Suprapubic skin (tissue), 4 donors: ENCODE measurements around the gene ITIH1. TPM values are rescaled to one million over a fixed set of nuclear protein-coding genes. Genes with fewer than 3 reads are reported as not detected.

Experiments used
- DNase-seq, 2 donors: peaks; one replicate each; pipeline ENCODE4 v3.0.0-alpha.2; 2019; ENCODE audit warnings: low spot score in 2 of 2
- H3K27ac ChIP-seq: fragments of 200-600 bp; sonication (generic); one replicate; pipeline ENCODE4 v1.5.1; 2019
- H3K27me3 ChIP-seq: fragments of 200-600 bp; sonication (generic); one replicate; pipeline ENCODE4 v1.5.1; 2019
- H3K36me3 ChIP-seq: fragments of 200-600 bp; sonication (generic); one replicate; pipeline ENCODE4 v1.5.1; 2019
- H3K4me1 ChIP-seq: fragments of 200-600 bp; sonication (generic); one replicate; pipeline ENCODE4 v1.5.1; 2019
- H3K4me3 ChIP-seq: fragments of 200-600 bp; sonication (generic); one replicate; pipeline ENCODE4 v1.5.1; 2019; ENCODE audit warnings: mild to moderate bottlenecking
- H3K9me3 ChIP-seq: fragments of 200-600 bp; sonication (generic); one replicate; pipeline ENCODE4 v1.5.1; 2019
- EP300 ChIP-seq: sonication (generic); formaldehyde crosslinking; IDR thresholded peaks from one replicate; pipeline ENCODE4 v1.6.1; 2017; ENCODE audit warnings: antibody characterized with exemption
- POLR2A ChIP-seq, 2 donors: fragments of 450-650 bp; IDR thresholded peaks; one replicate each; pipeline ENCODE4 v1.6.1; 2017; ENCODE audit warnings: antibody characterized with exemption in 2 of 2, mild to moderate bottlenecking in 2 of 2, moderate library complexity in 2 of 2
- POLR2AphosphoS5 ChIP-seq, 3 donors: sonication (generic); formaldehyde crosslinking; IDR thresholded peaks; one replicate each; pipeline ENCODE4 v1.6.1; 2017; ENCODE audit warnings: antibody characterized with exemption in 3 of 3
- WGBS: methylation state at CpG from one replicate; pipeline ENCODE4 v1.1.5; 2018; 5-methylcytosine and 5-hydroxymethylcytosine counted together
- total RNA-seq, 4 donors: library from RNA; depleted of rRNA; stranded (reverse); fragments of >200 nt; gene quantifications; one replicate each; pipeline ENCODE4 v1.1.0, GENCODE V29; 2016
- TF ChIP-seq, protein P1 (sequence below), 2 donors: fragments of 200-600 bp in 1 of 2; fragments of 450-650 bp in 1 of 2; sonication (generic) in 1 of 2; IDR thresholded peaks; one replicate each; pipeline ENCODE4 v1.5.1; 2016 to 2019; ENCODE audit warnings: antibody characterized with exemption in 2 of 2, mild to moderate bottlenecking in 1 of 2, moderate library complexity in 1 of 2

The ITIH1 gene
- total RNA-seq, 4 donors from 2014 or later, result 1.5 TPM; not detected in 3

DNA sequence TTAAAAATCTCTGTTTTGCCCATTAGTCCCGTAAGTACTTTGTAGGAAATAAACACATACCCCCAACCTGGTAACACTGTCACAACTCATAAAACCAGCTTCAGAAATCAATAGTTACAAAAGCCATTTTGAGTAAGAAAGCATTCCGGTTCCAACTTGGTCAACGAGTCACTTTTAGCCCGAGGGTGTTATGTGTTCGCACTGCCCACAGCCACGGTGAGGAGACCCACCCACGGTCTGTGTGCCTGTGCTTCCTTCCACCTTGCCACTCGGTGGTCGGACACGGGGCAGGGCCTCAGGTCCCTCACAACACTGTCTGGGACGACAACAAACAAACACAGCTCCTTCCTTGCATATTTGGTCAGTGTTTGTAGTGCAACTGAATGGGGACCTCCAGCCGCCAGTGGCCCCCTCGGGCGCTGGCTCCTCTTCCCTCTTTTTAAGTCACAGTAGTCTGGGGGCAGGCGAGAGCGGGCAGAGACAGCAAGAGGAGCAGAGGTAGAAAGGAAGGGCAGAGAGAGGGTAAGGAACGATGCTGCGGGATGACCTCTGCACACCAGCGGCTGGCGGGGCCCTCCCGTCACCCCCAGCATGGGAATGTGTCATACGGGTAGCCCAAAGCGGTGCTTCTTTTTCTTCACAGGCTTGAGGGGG lies 62.6 kb downstream of the ITIH1 start:
- peaks cover 45% of the 10 kb centered on the region for H3K36me3 ChIP-seq
- H3K4me3 ChIP-seq, result no peak overlapping the region
- no peak for TF ChIP-seq POLR2AphosphoS5 (IDR thresholded peaks at IDR 0.05)
- no peak for TF ChIP-seq EP300
- no peak for TF ChIP-seq POLR2A (IDR thresholded peaks at IDR 0.05)
- H3K27ac ChIP-seq, result no peak overlapping the region
- no peak for DNase-seq
- H3K27me3 ChIP-seq, result no peaks in the 10 kb centered on the region
- H3K4me1 ChIP-seq, result peaks cover 31% of the 10 kb centered on the region
- 86% methylated on average over 23 of the region's 23 CpGs for WGBS
- H3K9me3 ChIP-seq, result no peaks in the 10 kb centered on the region

DNA sequence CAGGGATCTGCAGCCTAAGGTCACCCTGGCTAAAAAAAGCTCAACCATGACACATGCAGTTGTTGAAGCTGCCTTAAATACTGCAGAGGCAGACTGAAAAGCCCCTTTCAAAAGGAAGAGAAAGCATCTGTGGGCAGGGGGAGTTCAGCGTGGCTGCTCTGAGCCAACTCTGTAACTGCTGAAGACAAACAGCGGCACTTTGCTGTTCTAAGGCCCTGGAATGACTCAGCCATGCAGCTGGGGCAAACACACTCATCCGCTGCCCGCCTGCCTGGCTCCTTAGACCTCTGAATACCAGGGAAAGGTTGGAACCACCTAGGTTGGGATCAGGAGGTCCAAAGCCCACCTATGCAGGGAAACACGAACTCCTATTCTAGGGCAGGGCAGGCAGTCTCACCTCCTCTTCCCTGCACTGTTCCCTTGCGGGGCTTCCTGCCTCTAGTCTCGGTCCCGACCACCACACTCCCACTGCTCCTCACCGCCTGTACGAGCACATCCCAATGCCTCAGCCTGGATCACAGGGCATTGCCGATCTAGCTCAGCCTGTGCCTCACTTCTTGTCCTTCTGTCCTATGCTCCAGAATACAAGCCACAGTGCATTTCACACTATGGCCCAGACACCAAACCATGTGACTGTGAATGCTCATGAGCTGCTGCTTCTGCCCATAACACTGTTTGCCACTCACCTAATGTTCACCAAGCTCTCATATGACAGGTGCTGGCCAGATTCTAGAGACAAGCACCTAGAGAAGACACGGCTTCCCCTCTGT lies 64.0 kb downstream of the ITIH1 start:
- 94% methylated on average over 11 of the region's 12 CpGs for whole genome bisulfite sequencing

More for the DNA sequence above, 64.0 kb downstream of the ITIH1 start:
- DNase-seq, result no peak
- Histone ChIP-seq H3K27ac (no peak overlapping the region), H3K9me3 (no peaks in the 10 kb centered on the region), H3K4me3 (no peak overlapping the region), H3K4me1 (peaks cover 31% of the 10 kb centered on the region), H3K36me3 (peaks cover 41% of the 10 kb centered on the region), H3K27me3 (no peaks in the 10 kb centered on the region)
- TF ChIP-seq POLR2AphosphoS5 (IDR thresholded peaks at IDR 0.05), result no peak
- no peak for TF ChIP-seq POLR2A (IDR thresholded peaks at IDR 0.05)
- TF ChIP-seq, protein P1, sequence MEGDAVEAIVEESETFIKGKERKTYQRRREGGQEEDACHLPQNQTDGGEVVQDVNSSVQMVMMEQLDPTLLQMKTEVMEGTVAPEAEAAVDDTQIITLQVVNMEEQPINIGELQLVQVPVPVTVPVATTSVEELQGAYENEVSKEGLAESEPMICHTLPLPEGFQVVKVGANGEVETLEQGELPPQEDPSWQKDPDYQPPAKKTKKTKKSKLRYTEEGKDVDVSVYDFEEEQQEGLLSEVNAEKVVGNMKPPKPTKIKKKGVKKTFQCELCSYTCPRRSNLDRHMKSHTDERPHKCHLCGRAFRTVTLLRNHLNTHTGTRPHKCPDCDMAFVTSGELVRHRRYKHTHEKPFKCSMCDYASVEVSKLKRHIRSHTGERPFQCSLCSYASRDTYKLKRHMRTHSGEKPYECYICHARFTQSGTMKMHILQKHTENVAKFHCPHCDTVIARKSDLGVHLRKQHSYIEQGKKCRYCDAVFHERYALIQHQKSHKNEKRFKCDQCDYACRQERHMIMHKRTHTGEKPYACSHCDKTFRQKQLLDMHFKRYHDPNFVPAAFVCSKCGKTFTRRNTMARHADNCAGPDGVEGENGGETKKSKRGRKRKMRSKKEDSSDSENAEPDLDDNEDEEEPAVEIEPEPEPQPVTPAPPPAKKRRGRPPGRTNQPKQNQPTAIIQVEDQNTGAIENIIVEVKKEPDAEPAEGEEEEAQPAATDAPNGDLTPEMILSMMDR (IDR thresholded peaks at IDR 0.05), result no peak

Other genes starting within 250 kb of the ITIH1 start
- 10 to 100 TPM; 51.8 to 68.7 (median 63.3) TPM for gene NT5DC2, start 243.7 kb upstream of the ITIH1 start, total RNA-seq
- 1 to 10 TPM in 2 of 4 donors, under 1 TPM in 2; 0.68 to 4.0 (median 1.2) TPM for gene UQCC5, start 241.0 kb upstream of the ITIH1 start, total RNA-seq
- gene PBRM1, start 91.7 kb upstream of the ITIH1 start, total RNA-seq, result 10 to 100 TPM; 71.0 to 93.6 (median 85.5) TPM
- 100 to 1,000 TPM in 3 of 4 donors, 10 to 100 TPM in 1; 76.8 to 127 (median 106) TPM for gene GNL3, start 91.6 kb upstream of the ITIH1 start, total RNA-seq
- 10 to 100 TPM; 24.1 to 43.9 (median 28.7) TPM for gene GLT8D1, start 71.8 kb upstream of the ITIH1 start, total RNA-seq
- 100 to 1,000 TPM in 2 of 4 donors, 10 to 100 TPM in 2; 79.5 to 147 (median 104) TPM for gene SPCS1, start 71.5 kb upstream of the ITIH1 start, total RNA-seq
- gene NEK4, start 6.7 kb upstream of the ITIH1 start, total RNA-seq, result 10 to 100 TPM; 12.3 to 20.6 (median 15.5) TPM
- gene ITIH3, start 17.2 kb downstream of the ITIH1 start, total RNA-seq, result 1 to 10 TPM in 2 of 4 donors, under 1 TPM in 2; 0.18 to 5.6 (median 1.2) TPM
- gene ITIH4, start 53.1 kb downstream of the ITIH1 start, total RNA-seq, result 10 to 100 TPM in 1 of 4 donors, 1 to 10 TPM in 3; 2.1 to 12.2 (median 4.6) TPM
- 10 to 100 TPM in 2 of 4 donors, 1 to 10 TPM in 2; 1.6 to 14.5 (median 8.3) TPM for gene MUSTN1, start 57.4 kb downstream of the ITIH1 start, total RNA-seq
- 10 to 100 TPM; 15.9 to 25.7 (median 19.3) TPM for gene STIMATE, start 119.9 kb downstream of the ITIH1 start, total RNA-seq